ENCODE results near the gene ATP9B. TPM values are rescaled to one million over a fixed set of nuclear protein-coding genes. Genes with fewer than 3 reads are reported as not detected.

Gene ATP9B
- total and polyA plus RNA-seq, 4 donors = 7.1 to 31.4 (median 15.5) TPM

GRCh38 chr18:79328887-79329286 lies 259.7 kb downstream of the ATP9B start (continued):
- TF ChIP-seq HNF4A (conservative IDR thresholded peaks at IDR 0.05) (no peak), SP1 (IDR thresholded peaks at IDR 0.05) (no peak), HNF4G (IDR thresholded peaks at IDR 0.05) (no peak)

DNA sequence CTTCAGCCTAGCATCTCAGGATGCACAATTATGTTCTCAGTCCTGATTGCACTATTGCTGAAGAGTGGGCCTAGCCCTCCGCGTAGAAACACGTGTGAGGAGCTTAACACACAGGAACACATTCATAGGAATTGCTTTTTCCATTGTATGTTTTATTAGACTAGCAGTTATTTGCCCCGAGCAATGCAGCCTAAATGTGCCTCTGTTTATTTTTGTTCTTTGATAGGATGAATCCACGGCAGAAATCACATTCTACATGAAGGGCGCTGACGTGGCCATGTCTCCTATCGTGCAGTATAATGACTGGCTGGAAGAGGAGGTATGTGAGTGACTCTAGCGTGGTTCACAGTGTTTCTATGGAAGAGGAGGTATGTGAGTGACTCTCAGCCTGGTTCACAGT lies 260.6 kb downstream of the ATP9B start:
- no peak for DNase-seq (ENCODE audit: low spot score)
- TF ChIP-seq FOXA1 (IDR thresholded peaks at IDR 0.05) (no peak), ATF3 (IDR thresholded peaks at IDR 0.05) (no peak), GABPA (IDR thresholded peaks at IDR 0.05 in 1 of 2, conservative IDR thresholded peaks at IDR 0.05 in 1 of 2) (no peak), MAX (IDR thresholded peaks at IDR 0.05) (no peak), FOXA2 (IDR thresholded peaks at IDR 0.05) (no peak), YY1 (IDR thresholded peaks at IDR 0.05) (no peak), TAF1 (conservative IDR thresholded peaks at IDR 0.05) (no peak), JUND (IDR thresholded peaks at IDR 0.05) (no peak), HNF4G (IDR thresholded peaks at IDR 0.05) (no peak), CTCF (IDR thresholded peaks at IDR 0.05; ENCODE audit: low read depth, low read length, missing input control) (no peak), RXRA (IDR thresholded peaks at IDR 0.05) (no peak), RAD21 (IDR thresholded peaks at IDR 0.05) (no peak), NR2F2 (IDR thresholded peaks at IDR 0.05) (no peak), HNF4A (conservative IDR thresholded peaks at IDR 0.05) (no peak), SP1 (IDR thresholded peaks at IDR 0.05) (no peak), EGR1 (IDR thresholded peaks at IDR 0.05; ENCODE audit: low read depth in 2 of 2) (no peak)
- TF ChIP-seq, protein P1, sequence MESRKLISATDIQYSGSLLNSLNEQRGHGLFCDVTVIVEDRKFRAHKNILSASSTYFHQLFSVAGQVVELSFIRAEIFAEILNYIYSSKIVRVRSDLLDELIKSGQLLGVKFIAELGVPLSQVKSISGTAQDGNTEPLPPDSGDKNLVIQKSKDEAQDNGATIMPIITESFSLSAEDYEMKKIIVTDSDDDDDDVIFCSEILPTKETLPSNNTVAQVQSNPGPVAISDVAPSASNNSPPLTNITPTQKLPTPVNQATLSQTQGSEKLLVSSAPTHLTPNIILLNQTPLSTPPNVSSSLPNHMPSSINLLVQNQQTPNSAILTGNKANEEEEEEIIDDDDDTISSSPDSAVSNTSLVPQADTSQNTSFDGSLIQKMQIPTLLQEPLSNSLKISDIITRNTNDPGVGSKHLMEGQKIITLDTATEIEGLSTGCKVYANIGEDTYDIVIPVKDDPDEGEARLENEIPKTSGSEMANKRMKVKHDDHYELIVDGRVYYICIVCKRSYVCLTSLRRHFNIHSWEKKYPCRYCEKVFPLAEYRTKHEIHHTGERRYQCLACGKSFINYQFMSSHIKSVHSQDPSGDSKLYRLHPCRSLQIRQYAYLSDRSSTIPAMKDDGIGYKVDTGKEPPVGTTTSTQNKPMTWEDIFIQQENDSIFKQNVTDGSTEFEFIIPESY (IDR thresholded peaks at IDR 0.05) = no peak
- TF ChIP-seq, protein P2, sequence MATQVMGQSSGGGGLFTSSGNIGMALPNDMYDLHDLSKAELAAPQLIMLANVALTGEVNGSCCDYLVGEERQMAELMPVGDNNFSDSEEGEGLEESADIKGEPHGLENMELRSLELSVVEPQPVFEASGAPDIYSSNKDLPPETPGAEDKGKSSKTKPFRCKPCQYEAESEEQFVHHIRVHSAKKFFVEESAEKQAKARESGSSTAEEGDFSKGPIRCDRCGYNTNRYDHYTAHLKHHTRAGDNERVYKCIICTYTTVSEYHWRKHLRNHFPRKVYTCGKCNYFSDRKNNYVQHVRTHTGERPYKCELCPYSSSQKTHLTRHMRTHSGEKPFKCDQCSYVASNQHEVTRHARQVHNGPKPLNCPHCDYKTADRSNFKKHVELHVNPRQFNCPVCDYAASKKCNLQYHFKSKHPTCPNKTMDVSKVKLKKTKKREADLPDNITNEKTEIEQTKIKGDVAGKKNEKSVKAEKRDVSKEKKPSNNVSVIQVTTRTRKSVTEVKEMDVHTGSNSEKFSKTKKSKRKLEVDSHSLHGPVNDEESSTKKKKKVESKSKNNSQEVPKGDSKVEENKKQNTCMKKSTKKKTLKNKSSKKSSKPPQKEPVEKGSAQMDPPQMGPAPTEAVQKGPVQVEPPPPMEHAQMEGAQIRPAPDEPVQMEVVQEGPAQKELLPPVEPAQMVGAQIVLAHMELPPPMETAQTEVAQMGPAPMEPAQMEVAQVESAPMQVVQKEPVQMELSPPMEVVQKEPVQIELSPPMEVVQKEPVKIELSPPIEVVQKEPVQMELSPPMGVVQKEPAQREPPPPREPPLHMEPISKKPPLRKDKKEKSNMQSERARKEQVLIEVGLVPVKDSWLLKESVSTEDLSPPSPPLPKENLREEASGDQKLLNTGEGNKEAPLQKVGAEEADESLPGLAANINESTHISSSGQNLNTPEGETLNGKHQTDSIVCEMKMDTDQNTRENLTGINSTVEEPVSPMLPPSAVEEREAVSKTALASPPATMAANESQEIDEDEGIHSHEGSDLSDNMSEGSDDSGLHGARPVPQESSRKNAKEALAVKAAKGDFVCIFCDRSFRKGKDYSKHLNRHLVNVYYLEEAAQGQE (IDR thresholded peaks at IDR 0.05) = no peak
- H3K9ac ChIP-seq (ENCODE audit: low read depth in 1 of 2, low read length in 2 of 2) = no peak overlapping the region
- H3K27me3 ChIP-seq (ENCODE audit: control insufficient read depth in 4 of 4, insufficient read depth in 4 of 4, low read length in 3 of 4) = no peaks in the 10 kb centered on the region
- no peaks in the 10 kb centered on the region for H3K4me1 ChIP-seq (ENCODE audit: control insufficient read depth in 4 of 4, insufficient read depth in 4 of 4, low read length in 3 of 4)
- WGBS = 97% methylated on average over 9 of the region's 9 CpGs
- no peaks in the 10 kb centered on the region for H3K9me3 ChIP-seq (ENCODE audit: control insufficient read depth in 4 of 4, low read length in 3 of 4)
- peaks cover 8 to 16% (median 12%) of the 10 kb centered on the region in 4 donors for H3K36me3 ChIP-seq (ENCODE audit: control insufficient read depth in 4 of 4, insufficient read depth in 3 of 4, low read depth in 1 of 4, low read length in 3 of 4)
- no peak overlapping the region for H3K4me3 ChIP-seq (ENCODE audit: low read depth in 1 of 3, low read length in 3 of 3)
- no peak overlapping the region for H3K27ac ChIP-seq (ENCODE audit: low read depth in 1 of 2, low read length in 2 of 2)

All from liver (tissue), 9 donors.